Mesothelial cell of epicardium (in vitro differentiated cells): Measurements from ENCODE around the gene TGFBR3. TPM values are rescaled to one million over a fixed set of nuclear protein-coding genes. Genes with fewer than 3 reads are reported as not detected.

Experiments
- DNase-seq, 2 experiments: peaks; one replicate each; pipeline ENCODE4 v3.0.0; 2021; ENCODE audit warnings: low spot score in 2 of 2; ENCODE audit not compliant: unreplicated experiment in 2 of 2
- H3K27ac Mint-ChIP-seq: 2 replicates; pipeline ENCODE4 v1.8.0; 2021; ENCODE audit warnings: mixed read lengths
- H3K27me3 Mint-ChIP-seq: 2 replicates; pipeline ENCODE4 v1.8.0; 2021; ENCODE audit warnings: low read depth, mixed read lengths
- H3K36me3 Mint-ChIP-seq: 2 replicates; pipeline ENCODE4 v1.8.0; 2021; ENCODE audit warnings: mixed read lengths
- H3K4me1 Mint-ChIP-seq: 2 replicates; pipeline ENCODE4 v1.8.0; 2021; ENCODE audit warnings: mixed read lengths
- H3K4me3 Mint-ChIP-seq: 2 replicates; pipeline ENCODE4 v1.8.0; 2021; ENCODE audit warnings: mild to moderate bottlenecking, moderate library complexity, mixed read lengths
- H3K9me3 Mint-ChIP-seq: 2 replicates; pipeline ENCODE4 v1.8.0; 2021; ENCODE audit warnings: mixed read lengths
- total RNA-seq: library from RNA; stranded (reverse); gene quantifications from 3 replicates; pipeline ENCODE4 v1.2.1, GENCODE V29; 2021
- TF ChIP-seq, protein P1 (sequence below): fragments of 200-600 bp; sonication (generic); IDR thresholded peaks from one replicate; pipeline ENCODE4 v1.5.0; 2021; ENCODE audit warnings: antibody characterized with exemption; ENCODE audit not compliant: unreplicated experiment

TGFBR3 gene
- total RNA-seq, 1 donor from 2014 or later: 20.7 TPM

DNA sequence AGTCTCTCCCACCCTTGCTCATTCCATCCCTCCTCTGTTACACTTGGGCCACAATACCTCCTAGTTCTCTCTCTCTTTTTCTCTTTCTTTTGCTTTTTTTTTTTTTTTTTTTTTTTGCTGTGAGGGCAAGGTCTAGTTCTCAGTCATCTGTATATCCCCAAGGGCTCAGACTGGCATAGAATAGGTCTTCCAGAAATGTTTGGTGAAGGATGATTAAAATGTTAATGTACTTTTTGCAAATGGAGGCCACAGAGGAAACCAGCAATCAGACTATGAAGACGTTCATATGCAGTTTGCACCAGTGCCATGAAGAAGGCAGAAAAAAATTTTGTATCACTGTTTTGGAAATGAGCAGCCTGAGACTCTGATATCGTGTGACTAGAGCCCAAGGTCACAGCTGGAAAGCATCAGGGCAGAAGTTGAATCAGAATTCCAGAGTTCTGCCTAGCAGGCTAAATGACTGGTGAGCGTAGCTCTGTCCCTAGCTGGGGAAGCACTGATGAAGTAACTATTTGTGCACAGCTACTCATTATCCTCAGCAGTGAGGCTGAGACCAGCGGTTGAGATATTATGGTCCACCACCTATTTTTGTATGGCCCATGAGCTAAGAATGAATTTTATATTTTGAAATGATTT, 186.5 kb downstream of the TGFBR3 start:
- TF ChIP-seq, protein P1, sequence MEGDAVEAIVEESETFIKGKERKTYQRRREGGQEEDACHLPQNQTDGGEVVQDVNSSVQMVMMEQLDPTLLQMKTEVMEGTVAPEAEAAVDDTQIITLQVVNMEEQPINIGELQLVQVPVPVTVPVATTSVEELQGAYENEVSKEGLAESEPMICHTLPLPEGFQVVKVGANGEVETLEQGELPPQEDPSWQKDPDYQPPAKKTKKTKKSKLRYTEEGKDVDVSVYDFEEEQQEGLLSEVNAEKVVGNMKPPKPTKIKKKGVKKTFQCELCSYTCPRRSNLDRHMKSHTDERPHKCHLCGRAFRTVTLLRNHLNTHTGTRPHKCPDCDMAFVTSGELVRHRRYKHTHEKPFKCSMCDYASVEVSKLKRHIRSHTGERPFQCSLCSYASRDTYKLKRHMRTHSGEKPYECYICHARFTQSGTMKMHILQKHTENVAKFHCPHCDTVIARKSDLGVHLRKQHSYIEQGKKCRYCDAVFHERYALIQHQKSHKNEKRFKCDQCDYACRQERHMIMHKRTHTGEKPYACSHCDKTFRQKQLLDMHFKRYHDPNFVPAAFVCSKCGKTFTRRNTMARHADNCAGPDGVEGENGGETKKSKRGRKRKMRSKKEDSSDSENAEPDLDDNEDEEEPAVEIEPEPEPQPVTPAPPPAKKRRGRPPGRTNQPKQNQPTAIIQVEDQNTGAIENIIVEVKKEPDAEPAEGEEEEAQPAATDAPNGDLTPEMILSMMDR: no peak
- no peak overlapping the region for H3K4me3 Mint-ChIP-seq
- peaks cover 4% of the 10 kb centered on the region for H3K36me3 Mint-ChIP-seq
- H3K27ac Mint-ChIP-seq: peak overlapping the region; percentile 48
- no peak for DNase-seq
- H3K4me1 Mint-ChIP-seq: peaks cover 18% of the 10 kb centered on the region
- no peaks in the 10 kb centered on the region for H3K9me3 Mint-ChIP-seq
- H3K27me3 Mint-ChIP-seq: no peaks in the 10 kb centered on the region

DNA sequence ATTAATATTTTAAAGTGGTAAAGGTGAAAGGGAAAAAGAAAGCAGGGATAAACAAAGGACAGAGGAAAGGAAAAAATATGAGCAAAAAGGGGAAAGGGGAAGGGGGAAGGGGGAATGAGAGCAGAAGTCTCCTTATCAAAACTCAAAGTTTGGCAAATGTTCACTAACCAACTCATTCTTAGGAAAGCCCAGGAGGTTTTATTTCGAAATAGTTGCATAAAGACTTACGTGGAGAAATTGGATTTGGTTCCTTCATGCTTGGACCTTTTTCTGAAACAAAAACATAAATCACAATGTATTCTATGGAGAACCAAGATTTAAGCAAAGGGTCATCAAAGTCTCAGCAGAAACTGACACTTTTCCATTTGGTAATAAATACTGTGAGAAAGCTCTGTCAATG, 188.1 kb downstream of the TGFBR3 start:
- no peak overlapping the region for H3K4me3 Mint-ChIP-seq
- no peak for DNase-seq
- no peaks in the 10 kb centered on the region for H3K27me3 Mint-ChIP-seq
- peak overlapping the region; percentile 36 for H3K27ac Mint-ChIP-seq
- no peaks in the 10 kb centered on the region for H3K9me3 Mint-ChIP-seq
- H3K4me1 Mint-ChIP-seq: peaks cover 18% of the 10 kb centered on the region
- TF ChIP-seq, protein P1: no peak
- H3K36me3 Mint-ChIP-seq: peaks cover 1% of the 10 kb centered on the region

DNA sequence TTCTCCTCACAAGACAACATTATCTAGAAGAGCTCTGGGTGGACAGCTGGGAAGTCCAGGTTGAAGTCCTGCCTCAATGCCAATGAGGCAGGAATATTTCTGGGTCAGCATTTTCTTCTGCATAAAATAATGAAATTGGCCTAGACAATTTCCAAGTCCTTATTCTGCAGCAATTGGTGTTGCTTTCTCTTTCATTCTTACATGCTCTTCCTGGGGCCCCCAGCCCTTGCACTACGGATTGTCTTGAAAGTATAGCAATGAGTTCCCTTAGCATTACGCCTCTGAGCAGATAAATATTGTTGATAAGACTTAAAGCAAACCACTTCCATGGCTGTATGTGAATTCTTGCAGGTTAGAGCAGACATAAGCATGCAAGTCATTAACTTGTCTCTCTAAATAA, 188.5 kb downstream of the TGFBR3 start:
- Mint-ChIP-seq H3K9me3 (no peaks in the 10 kb centered on the region), H3K36me3 (peaks cover 1% of the 10 kb centered on the region), H3K27me3 (no peaks in the 10 kb centered on the region), H3K27ac (peak overlapping the region; percentile 36), H3K4me1 (peaks cover 18% of the 10 kb centered on the region), H3K4me3 (no peak overlapping the region)
- TF ChIP-seq, protein P1: no peak
- no peak for DNase-seq

DNA sequence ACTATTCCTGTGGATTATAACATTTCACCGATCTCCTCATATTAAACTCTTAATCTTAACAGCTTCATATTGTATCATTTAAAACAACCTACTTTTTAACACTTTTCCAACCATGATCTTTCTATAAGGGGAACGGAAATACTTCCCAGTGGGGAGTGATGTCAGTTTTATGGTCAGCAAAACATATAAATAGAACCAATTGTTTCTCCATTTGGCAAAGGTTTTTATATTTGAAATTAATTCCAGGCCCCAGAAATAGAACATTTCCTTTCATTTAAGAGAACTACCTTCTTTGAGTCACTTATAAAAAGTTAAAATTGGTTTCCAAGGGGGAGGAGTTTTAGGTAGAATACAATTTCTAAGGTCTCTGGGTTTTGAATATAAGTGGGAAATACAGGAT, 189.6 kb downstream of the TGFBR3 start:
- H3K27me3 Mint-ChIP-seq: no peaks in the 10 kb centered on the region
- peaks cover 18% of the 10 kb centered on the region for H3K4me1 Mint-ChIP-seq
- H3K36me3 Mint-ChIP-seq: peaks cover 1% of the 10 kb centered on the region
- no peak overlapping the region for H3K4me3 Mint-ChIP-seq
- DNase-seq: no peak
- H3K9me3 Mint-ChIP-seq: no peaks in the 10 kb centered on the region
- no peak overlapping the region for H3K27ac Mint-ChIP-seq
- TF ChIP-seq, protein P1: no peak

DNA sequence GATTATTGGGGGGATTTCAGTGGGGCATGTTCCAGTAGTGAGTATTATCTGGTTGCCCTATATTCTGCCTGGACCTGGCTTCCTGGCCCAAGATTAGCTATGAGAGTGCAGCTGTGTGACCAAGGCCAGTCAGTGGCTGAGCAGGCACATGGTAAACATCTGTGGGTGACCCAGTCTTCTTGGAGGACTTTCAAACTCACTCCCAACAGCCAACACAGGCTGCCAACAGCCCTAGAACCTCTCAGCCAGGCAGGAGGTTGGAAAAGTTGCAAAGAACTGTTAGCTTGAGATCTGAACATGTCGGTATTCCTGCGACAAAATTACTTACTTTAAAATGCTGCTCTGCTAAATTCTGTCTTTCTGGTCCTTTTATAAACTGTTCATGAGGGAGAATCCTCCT, 192.4 kb downstream of the TGFBR3 start:
- TF ChIP-seq, protein P1: no peak
- Mint-ChIP-seq H3K4me1 (peaks cover 25% of the 10 kb centered on the region), H3K4me3 (no peak overlapping the region), H3K9me3 (no peaks in the 10 kb centered on the region), H3K27ac (no peak overlapping the region), H3K36me3 (peaks cover 1% of the 10 kb centered on the region), H3K27me3 (no peaks in the 10 kb centered on the region)
- no peak for DNase-seq
